Esophagus (tissue), 2 donors: ENCODE data around the gene TSPO. TPM values are rescaled to one million over a fixed set of nuclear protein-coding genes. Genes with fewer than 3 reads are reported as not detected.
A peak's percentile ranks its signal among the peaks of the same experiment; 100 is the strongest.

Source experiments
- H3K27ac ChIP-seq, 2 donors: one replicate each; pipeline ENCODE4 v1.5.1; 2013; ENCODE audit warnings: low read depth in 2 of 2, mild to moderate bottlenecking in 2 of 2, inconsistent platforms in 1 of 2, low read length in 1 of 2, moderate library complexity in 1 of 2
- H3K27me3 ChIP-seq, 2 donors: one replicate each; pipeline ENCODE4 v1.6.1; 2013; ENCODE audit warnings: low read length in 2 of 2, control low read depth in 1 of 2, mild to moderate bottlenecking in 1 of 2; ENCODE audit not compliant: insufficient read depth in 2 of 2, control insufficient read depth in 1 of 2
- H3K36me3 ChIP-seq, 2 donors: one replicate each; pipeline ENCODE4 v1.6.1; 2013; ENCODE audit warnings: low read length in 1 of 2; ENCODE audit not compliant: control insufficient read depth in 2 of 2, insufficient read depth in 2 of 2
- H3K4me1 ChIP-seq, 2 donors: one replicate each; pipeline ENCODE4 v1.6.1; 2013; ENCODE audit warnings: low read length in 1 of 2; ENCODE audit not compliant: control insufficient read depth in 2 of 2, insufficient read depth in 2 of 2
- H3K4me3 ChIP-seq, 2 donors: one replicate each; pipeline ENCODE4 v1.5.1; 2013; ENCODE audit warnings: low read length in 2 of 2, mild to moderate bottlenecking in 2 of 2, low read depth in 1 of 2, moderate library complexity in 1 of 2
- H3K9me3 ChIP-seq, 2 donors: one replicate each; pipeline ENCODE4 v1.6.1; 2013; ENCODE audit warnings: mild to moderate bottlenecking in 2 of 2, low read depth in 1 of 2, low read length in 1 of 2, moderate library complexity in 1 of 2; ENCODE audit not compliant: control insufficient read depth in 2 of 2, insufficient read depth in 1 of 2
- WGBS, 2 donors: extraction: QIAGEN DNeasy Blood & Tissue Kit; methylation state at CpG; one replicate each; pipeline ENCODE4 v1.1.7; 2013; 5-methylcytosine and 5-hydroxymethylcytosine counted together
- polyA plus RNA-seq, 2 donors: library from polyadenylated mRNA; stranded (reverse); fragments of 200-250 nt; gene quantifications; one replicate each; pipeline ENCODE4 v1.2.3, GENCODE V29; 2013
- donor health status: healthy with polysubstance abuse.
- donor health status: Bipolar disorder and iron deficiency.

TSPO gene
- polyA plus RNA-seq, 2 donors, result 660 to 791 TPM

DNA sequence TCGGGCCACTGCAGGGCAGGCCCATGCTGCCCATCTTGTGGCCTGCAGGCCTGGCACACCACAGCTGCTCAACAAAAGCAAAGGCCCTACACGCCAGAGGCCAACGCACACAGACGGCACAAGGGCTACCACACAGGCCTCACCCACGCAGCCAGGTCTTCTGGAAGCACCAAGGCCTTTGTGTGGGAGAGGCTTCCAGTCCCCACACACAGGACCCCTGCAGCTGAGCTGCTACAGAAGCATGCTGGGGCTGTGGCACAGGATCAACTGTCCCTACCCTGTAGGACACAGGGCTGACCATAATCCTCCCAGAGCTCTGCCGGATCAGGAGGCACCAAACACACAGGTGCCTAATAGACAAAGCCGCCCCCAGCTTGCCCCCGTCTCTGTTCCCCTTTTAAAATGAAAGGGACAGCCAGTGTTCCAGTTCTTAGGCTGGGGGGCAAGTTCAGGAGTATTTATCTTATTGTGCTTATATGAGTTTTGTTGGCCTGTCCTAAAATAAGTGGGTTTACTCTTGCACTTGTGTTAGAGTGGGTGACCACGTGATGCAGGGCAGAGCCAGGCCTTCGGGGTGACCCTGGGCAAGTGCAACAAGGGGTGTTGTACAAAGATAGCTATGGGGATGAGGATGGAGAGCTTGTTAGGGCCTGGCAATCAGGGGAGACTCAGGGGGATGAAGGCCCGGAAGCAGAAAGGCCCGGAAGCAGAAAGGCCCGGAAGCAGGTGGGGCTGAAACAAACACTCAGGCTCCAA lies 30.1 kb downstream of the TSPO start:
- Histone ChIP-seq H3K27ac (no peak overlapping the region), H3K4me3 (no peak overlapping the region)
- 90 to 94% methylated on average over 13 of the region's 13 CpGs for WGBS, 2 donors

GRCh38 chr22:43182118-43182517 lies 30.8 kb downstream of the TSPO start:
- Histone ChIP-seq H3K9me3 (no peaks in the 10 kb centered on the region), H3K36me3 (peaks cover 16 to 52% of the 10 kb centered on the region in 2 donors), H3K27ac (no peak overlapping the region), H3K4me3 (no peak overlapping the region), H3K4me1 (peaks cover 5 to 30% of the 10 kb centered on the region in 2 donors), H3K27me3 (no peaks in the 10 kb centered on the region)
- 93 to 94% methylated on average over 10 of the region's 10 CpGs for WGBS, 2 donors

More for the DNA sequence above, 30.1 kb downstream of the TSPO start:
- Histone ChIP-seq H3K9me3 (no peaks in the 10 kb centered on the region), H3K27me3 (no peaks in the 10 kb centered on the region), H3K36me3 (peaks cover 16 to 56% of the 10 kb centered on the region in 2 donors), H3K4me1 (peaks cover 5 to 30% of the 10 kb centered on the region in 2 donors)

- no peaks in the 10 kb centered on the region for H3K9me3 ChIP-seq
- peaks cover 16 to 47% of the 10 kb centered on the region in 2 donors for H3K36me3 ChIP-seq
- H3K4me1 ChIP-seq, result peaks cover 5 to 30% of the 10 kb centered on the region in 2 donors
- H3K27me3 ChIP-seq, result no peaks in the 10 kb centered on the region
- WGBS, 2 donors, result 95 to 97% methylated on average over 17 of the region's 17 CpGs
- H3K4me3 ChIP-seq, result no peak overlapping the region
- H3K27ac ChIP-seq, result peak overlapping the region in 1 of 2 donors; percentile 91
Observed at GRCh38 chr22:43182726-43183125, 31.4 kb downstream of the TSPO start.

DNA sequence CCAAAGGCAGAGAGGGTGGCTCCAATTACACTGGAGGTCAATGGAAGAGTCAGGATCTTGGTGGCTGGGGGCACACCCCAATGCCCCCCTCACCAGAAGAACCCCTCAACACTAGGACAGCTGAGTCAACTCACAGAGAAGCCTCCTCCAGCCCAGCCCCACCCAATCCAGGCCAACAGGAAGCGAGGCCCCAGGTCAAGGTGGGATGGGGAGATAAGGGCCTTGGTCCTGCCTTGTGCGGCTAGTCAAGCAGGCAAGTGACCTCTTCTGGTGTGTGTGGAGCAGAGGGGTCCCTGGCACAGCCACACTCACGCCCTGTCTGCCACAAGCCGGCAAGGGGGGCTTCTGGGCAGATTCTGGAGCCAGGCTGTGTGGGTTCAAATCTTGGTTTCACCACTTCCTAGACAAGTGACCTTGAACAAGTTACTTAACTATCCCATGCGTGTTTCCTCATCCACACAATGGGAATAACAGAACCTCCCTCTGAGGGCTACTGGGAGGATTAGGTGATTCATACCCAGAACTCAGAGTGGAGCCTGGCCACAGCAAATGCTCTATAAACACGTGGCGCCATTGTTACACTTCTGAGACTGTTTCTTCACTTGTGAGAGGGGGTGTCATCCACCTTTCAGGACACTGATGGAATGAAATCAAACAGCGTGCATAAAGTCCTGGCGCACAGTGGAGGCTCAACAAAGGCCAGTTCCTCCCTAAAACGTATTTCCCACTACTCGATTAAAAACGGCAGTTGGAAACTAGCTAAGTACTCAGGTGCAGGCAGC lies 32.3 kb downstream of the TSPO start:
- no peak overlapping the region for H3K4me3 ChIP-seq
- H3K36me3 ChIP-seq, result peaks cover 15 to 45% of the 10 kb centered on the region in 2 donors
- peaks cover 5 to 30% of the 10 kb centered on the region in 2 donors for H3K4me1 ChIP-seq
- no peaks in the 10 kb centered on the region for H3K9me3 ChIP-seq
- WGBS, 2 donors, result 63 to 71% methylated on average over 12 of the region's 12 CpGs
- peak overlapping the region; percentile 87 to 91 for H3K27ac ChIP-seq
- H3K27me3 ChIP-seq, result no peaks in the 10 kb centered on the region

GRCh38 chr22:43185860-43186261 lies 34.5 kb downstream of the TSPO start:
- peak overlapping the region; percentile 93 for H3K27ac ChIP-seq
- H3K36me3 ChIP-seq, result peaks cover 3 to 24% of the 10 kb centered on the region in 2 donors
- no peaks in the 10 kb centered on the region for H3K9me3 ChIP-seq
- H3K27me3 ChIP-seq, result no peaks in the 10 kb centered on the region
- peaks cover 5 to 28% of the 10 kb centered on the region in 2 donors for H3K4me1 ChIP-seq
- WGBS, 2 donors, result 12 to 13% methylated on average over 12 of the region's 12 CpGs
- peak overlapping the region; percentile 62 to 78 for H3K4me3 ChIP-seq

DNA sequence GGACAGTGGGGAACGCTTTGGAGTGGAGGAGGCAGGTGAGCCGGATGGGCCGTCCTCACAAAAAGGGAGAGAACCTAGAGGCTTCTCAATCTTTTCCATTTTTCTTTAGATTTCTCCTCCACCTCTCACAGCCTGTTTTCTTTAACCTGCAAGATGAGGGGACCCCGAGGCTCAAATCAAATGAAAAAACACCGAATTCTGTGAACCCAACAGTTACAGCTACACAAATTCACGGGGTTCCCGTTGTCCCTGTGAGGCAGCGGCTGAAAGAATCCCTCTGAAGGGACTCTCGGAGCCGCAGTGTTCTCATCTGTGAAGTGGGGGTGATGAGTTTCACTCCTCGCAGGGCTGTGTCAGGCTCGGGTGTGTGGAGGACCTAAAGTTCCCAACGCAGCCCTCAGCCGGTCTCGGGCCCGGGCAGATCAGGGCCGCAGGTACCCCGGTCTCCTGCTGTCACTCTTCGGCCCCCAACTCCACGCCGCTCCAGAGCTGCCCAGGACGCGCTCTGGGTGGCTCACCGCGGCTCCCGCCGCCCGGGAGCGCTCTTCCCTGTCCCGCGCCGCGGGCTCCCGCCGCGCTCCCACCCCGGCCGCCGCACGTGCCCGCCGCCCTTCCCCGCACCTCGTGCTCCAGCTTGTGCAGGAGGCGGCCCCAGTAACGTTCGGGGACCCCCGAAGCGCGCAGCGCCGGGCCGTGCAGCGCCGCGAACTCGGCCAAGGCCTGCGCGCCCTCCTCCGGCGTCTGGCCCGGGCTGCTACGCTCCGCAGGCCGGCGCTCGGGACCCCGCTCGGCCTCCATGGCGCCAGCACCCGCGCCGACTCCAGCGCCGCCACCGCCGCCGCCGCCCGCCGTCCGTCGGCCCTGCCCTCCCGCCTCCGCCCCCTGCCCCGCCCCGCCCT lies 35.2 kb downstream of the TSPO start, which contains the start of gene TTLL12:
TTLL12 (minus strand) TSS at position 863 of the 899 bp plus-strand sequence; CDS start at position 798, 65 bp downstream.
- Histone ChIP-seq H3K27me3 (no peaks in the 10 kb centered on the region), H3K4me3 (peak within 1 kb of the TSS; percentile 62 to 78), H3K9me3 (no peaks in the 10 kb centered on the region), H3K27ac (peak within 1 kb of the TSS; percentile 93 to 94), H3K36me3 (peaks cover 0 to 17% of the 10 kb centered on the region in 2 donors), H3K4me1 (peaks cover 5 to 28% of the 10 kb centered on the region in 2 donors)
- WGBS, 2 donors, result 1% methylated on average over 65 to 84 of the region's 87 CpGs

DNA sequence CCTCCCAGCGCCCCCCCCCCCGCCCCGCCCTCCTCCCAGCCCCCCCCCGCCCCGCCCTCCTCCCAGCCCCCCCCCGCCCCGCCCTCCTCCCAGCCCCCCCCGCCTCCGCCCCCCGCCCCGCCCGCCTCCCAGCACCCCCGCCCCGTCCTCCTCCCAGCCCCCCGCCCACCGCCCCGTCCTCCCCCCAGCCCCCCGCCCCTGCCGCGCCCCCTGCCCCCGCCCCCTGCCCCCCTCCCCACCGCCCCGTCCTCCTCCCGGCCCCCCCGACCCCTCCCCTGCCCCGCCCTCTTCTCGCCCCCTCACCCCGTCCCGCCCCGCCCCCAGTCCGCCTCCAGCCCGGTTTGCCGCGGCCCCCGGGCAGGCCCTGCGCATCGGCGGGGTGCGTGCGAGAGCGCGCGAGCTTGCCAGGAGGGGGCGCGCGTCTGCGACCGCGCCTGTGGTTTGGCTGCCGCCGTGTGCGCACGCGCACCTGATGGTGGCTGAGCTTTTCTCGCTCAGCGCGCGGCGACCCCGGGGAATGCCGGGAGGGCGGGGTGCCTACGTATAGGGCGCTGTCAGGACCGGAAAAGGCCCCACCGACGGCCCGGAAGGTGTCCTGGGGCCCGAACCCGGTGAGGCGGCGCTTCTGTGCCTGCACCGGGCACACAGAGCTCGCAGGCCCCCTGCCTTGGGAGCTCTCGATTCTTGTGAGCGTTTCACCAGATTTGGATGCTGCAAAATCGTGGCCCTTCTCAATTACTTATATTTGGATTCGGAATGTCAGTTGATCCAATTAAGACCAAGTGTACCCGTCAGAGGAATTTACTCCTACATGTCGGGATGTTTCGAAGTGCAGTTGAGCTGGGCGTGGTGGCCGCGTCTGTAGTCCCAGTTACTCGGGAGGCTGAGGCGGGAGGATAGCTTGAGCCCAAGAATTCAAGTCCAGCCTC lies 36.1 kb downstream of the TSPO start:
- peaks cover 5 to 25% of the 10 kb centered on the region in 2 donors for H3K4me1 ChIP-seq
- 4 to 6% methylated on average over 37 to 58 of the region's 86 CpGs for WGBS, 2 donors
- peak overlapping the region; percentile 42 to 45 for H3K4me3 ChIP-seq
- peaks cover 0 to 11% of the 10 kb centered on the region in 2 donors for H3K36me3 ChIP-seq
- H3K27me3 ChIP-seq, result no peaks in the 10 kb centered on the region
- H3K27ac ChIP-seq, result peak overlapping the region; percentile 93 to 94
- no peaks in the 10 kb centered on the region for H3K9me3 ChIP-seq

DNA sequence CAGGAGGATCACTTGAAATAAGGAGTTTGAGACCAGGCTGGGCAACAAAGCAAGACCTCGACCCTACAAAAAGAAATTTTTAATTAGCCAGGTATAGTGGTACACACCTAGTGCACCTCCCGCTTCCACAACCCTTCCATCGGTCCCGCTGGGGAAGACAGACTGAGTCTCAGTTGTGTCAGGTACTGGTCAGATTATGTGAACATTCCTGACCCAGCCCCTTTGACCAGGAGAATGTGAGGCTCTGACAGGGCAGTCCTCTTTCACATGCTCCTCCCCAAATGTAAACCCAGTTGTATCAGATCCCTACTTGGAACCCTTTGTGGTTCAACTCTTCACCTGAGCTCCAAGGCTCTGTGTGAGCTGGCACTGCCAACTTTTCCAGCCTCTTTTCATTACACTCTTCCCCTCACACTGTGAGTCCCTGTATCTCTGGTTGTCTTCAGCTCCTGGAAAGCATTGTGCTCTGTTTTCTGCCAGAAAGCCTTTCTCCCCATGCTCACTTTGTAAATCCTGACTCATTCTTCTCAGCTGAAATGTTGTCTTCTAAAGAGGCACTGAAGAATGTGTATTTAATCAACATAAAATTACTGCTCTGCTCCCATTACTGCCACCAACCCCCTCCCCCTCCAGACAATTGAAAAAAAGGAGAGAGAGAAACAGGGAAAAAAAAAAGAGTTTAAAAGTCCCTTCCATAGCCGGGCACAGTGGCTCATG lies 37.6 kb downstream of the TSPO start:
- H3K36me3 ChIP-seq, result no peaks in the 10 kb centered on the region
- H3K27me3 ChIP-seq, result no peaks in the 10 kb centered on the region
- peaks cover 5 to 13% of the 10 kb centered on the region in 2 donors for H3K4me1 ChIP-seq
- no peak overlapping the region for H3K27ac ChIP-seq
- no peaks in the 10 kb centered on the region for H3K9me3 ChIP-seq
- WGBS, 2 donors, result 92 to 93% methylated on average over 5 of the region's 5 CpGs
- no peak overlapping the region for H3K4me3 ChIP-seq
